GM18499 (cell line): Measurements from ENCODE around the gene ALPK1.
"Not testable (repeated sequence)": the region's sequence is repeated elsewhere in the genome, so short reads cannot be mapped to it uniquely, and the experiment has no call there.

Experiments used
- ATAC-seq: cut with Tn5 transposase; IDR thresholded peaks from one replicate; pipeline ENCODE4 v1.9.1; 2021; ENCODE audit warnings: moderate number of reproducible peaks; ENCODE audit not compliant: insufficient read depth, unreplicated experiment

The ALPK1 gene

DNA sequence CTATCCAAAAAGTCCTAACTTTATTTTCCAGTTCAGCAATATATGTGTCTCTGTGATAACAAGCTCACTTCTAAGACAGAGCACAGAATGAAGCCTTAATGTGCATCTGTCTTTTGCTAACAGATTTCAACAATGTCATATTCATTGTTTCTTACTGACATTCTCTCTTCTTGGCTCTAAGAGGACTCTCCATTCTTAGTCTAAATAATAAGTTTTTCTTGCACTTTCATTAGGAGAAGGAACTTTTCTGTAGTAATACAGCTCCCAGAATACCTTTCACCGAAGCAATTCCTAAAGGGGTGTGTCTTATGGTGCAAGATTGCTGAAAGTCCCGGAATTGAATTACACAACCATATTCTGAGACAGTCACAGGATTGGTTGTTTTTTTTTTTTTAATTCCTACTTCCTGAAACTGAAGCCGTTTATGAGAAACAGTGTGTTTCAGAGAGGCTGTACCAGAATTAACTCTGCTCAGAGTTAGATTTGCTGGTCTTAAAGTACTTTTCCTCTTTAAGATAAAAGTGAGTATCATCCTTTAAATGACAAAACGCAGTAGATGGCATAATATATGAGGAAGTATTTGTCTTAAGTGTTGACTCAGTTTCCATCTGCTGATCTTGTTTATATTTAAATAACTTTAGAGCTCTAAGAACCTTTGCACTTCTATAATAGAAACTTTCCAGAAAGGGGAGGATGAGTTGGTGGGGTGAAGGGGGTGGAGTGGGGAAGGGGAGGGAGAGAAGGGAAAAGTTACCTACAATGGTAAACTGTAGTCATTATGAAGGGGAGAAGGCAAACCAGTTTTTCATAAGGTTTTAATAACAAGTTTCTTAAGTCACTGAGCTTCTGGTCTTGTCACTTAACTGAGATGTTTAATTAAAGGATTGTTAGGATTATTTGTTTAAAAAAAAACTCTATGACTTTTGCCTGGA, at the start of gene ALPK1:
Gene ALPK1 (plus strand): TSS at position 421 of the 932 bp plus-strand sequence.
- ATAC-seq: peak; percentile 90

DNA sequence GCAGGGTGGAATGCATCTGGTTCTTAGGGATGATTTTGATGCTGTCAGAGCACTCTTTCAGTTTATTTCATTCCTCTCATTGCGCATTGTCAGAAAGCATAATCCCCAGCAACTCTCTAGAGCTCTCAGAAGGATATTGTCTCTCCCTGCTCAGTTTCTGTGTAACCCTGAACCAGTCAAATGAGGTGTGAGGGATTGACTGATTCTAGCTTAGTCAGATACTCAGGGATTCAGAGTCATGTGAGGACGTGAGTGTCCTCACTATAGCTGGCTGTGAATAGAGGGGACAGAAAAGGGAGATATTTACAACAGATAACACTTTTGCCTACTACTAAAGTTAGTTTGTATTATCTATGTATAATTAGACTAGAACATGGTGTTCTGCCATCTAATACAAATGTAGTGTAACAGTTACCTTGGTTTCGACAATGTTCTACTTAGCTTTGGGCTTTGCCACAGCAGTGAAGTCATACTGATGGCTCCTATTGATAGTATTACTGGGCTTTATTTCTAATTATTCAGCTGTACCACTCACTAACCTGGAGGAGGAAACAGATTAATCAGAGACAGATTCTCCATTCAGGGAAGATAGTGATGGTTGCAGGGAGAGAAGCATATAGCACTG, 46.0 kb upstream of the ALPK1 start:
- no peak for ATAC-seq

DNA sequence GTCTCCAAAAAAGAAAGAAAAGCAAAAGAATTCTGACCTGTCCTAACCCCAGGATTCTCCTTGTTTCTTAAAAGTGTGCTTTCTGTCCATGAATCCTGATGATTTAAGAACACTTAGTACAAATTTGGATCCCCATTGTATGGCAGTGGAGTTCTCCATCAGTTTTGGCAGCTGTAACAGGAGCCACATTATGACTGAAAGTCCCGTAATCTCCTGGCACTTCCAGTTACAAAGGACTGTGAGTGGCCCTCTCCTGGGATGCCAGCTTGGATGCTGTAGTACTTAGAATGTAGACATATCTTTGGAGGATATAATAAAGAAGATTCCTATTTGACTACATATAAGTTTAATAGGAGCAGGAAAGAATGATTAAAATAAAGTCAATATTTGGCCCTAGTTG, 44.9 kb upstream of the ALPK1 start:
- ATAC-seq: no peak

DNA sequence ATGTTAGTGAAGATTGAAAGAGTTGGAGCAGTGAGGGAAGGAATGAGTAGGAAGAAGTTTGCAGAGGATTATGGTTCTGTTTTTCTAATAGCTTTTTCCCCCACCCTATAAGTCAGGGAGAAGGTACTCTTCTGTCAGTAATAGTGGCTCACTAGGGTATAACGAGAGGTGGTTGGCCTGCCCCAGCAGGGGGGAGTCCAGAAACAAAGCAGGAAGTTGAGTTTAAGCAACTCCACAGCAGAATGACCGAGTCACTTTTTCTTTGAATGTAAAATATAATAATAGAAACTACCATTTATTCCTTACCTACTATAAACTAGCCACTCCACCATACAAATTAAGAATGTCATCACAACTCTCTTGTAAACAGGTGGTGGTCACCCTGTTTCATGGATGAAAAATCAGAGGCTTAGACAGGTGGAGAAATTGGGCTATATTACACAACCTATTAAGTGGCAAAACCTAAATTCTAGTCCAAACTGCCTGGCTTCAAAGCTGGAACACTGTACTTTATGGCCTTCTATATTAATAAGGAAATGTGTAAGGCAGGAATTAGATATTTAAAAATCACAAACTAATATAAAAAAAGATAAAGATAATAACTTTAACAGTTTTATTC, 43.7 kb upstream of the ALPK1 start:
- ATAC-seq: peak; percentile 73

DNA sequence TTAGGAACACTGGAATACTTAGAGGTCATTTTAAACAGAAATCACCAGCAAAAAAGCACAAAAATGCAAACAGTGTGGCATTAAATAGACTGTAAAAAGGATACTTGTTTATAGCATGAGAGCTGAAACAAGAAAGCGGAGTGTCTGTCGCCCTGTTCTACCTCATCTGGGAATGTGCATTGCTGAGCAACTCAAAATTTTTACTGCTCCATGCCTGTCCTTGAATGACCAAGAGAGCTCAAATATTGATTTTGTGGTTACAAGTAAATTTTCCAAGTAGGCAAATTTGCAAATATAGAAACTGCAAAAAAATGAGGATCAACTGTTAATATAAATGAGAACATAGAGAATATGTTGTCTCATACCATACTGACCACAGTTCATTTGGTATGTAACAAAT, 40.1 kb upstream of the ALPK1 start:
- ATAC-seq: no peak

DNA sequence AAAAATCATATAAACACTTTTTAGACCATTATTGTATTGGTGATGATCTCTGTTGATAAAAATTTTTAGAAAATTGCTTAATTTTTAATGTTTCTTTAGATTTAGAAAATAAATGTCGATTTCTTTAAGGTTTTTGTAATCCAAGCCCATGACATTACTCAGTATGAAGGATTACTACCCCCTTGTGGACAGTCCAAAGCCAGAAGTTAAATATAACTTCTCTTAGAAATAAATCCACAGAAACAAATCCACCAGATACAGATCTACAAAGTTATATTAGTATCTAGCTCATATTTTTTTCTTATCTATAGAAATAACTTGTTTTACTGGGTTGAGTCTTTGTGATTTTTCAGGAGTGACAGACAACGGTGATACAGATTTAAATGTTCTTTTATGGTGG, 30.3 kb upstream of the ALPK1 start:
- no peak for ATAC-seq

DNA sequence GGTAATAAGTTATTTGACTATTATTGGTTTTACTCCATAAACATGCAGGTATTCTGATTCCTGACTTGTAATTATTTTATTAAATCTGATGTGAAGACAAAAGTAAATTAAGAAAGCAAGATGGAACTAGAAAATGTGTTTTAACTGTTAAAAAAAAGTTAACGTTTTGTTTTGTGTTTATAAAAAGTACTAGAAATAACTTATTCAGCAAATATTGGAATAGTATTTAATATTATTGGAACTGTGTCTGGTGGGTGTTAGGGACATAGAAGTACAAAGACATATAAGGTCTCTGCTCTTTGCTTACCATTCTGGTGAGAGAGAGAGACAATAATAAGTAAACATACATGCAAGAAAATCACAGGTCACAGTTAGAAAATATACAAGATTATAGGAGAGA, 27.1 kb upstream of the ALPK1 start:
- no peak for ATAC-seq

DNA sequence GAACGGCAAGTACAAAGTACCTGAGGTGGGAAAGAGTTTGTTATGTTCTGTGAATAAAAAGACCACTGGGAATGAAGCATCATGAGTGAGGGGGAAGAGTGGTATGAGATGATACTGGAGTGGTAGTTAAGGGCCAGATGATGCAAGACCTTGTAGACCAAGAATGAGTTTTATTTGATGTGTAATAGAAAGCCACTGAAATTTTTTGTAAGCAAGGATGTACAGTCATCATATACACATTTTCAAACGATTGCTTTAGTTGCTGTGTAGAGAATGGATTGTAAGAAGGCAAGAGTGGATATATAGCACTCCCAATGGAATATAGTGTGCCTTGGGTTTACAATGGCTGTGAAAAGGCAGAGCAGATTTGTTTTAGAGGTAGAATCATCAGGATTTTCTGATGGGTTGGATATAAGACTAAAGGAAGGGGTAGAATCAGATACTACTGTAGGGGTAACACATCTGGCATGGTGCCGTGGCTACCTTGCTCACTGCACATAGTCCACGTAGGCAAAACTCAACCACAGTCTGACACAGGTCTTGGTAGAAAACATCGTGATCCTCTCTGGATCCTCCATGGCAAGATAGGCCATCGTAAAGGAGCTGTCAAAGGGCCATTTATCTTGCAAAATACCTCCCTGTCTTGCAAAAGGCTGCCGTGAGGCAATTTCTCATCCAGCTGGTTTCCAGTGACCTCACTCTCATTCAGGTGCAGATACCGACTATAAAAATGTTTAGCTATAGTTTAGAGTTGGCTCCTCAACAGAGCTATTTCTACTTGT, 26.3 kb upstream of the ALPK1 start:
- no peak for ATAC-seq

DNA sequence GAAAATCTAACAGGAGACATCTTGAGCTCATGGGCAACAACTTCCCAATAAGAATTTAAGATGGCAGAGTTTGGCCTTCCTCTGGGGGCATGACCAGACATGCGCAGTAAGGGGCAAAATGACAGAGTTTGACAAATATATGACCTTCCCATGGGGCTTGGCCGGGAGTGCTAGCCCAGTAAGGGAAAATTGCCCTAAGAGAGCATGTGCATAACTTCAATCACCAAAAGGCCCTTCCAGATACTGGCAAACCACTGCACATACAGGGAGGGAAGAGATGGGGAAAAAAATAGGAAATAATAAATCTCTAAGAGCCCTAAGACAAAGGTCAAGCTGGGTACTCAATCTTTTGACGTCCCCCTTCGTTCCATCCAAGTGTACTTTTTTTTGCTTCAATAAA, 24.9 kb upstream of the ALPK1 start:
- no peak for ATAC-seq

DNA sequence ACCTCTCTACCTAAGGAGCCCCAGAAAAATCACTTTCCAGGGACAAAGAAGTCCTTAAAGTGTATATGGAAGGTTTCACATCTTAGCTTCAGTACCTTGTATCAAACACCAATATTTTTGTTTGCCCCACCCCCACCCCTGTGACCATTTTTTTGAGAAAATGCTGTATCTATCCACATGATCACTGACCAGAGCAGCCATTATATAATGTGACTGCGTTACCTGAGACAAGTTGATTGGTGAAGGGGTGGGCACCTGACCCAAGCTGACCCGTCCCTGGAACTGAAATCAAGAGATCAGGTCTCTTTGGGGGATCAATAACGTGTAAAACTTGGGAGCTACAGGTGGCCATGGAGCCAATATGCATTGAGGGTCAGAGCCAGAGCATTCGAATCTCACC, 22.2 kb upstream of the ALPK1 start:
- no peak for ATAC-seq

DNA sequence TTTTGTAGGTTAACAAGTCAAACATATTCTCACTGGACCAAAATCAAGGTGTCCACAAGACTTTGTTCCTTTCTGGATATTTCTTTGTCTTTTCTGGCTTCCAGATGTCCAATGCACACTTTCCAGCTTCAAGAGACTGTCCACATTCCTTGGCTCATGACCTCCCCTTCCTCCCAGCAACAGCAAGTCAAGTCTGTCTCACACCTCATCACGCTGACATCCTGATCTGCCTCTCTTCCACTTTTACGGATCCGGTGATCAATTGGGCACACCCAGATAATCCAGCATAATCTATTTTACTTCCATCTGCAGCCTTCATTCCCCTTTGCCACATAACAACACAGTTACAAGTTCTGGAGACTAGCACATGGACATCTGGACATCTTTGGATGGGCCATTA, 21.1 kb upstream of the ALPK1 start:
- ATAC-seq: no peak

DNA sequence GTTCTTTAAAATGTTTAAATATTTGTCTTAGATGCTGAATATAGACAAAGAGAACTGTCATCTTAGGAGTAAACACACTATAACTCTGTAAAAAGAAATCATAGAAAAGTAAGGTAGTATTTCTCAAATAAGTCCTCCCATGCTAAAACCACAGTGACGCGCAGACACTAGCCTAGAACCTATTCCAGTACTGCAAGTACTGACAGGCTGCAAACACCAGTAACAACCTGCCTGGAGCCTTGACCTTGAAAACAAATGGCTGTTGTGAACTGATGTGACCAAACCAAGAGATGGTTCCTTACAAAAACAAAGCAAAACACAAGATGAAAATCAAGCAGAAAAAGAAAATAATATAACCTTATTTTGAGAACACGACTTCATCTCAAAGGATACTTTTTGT, 19.9 kb upstream of the ALPK1 start:
- ATAC-seq: no peak

DNA sequence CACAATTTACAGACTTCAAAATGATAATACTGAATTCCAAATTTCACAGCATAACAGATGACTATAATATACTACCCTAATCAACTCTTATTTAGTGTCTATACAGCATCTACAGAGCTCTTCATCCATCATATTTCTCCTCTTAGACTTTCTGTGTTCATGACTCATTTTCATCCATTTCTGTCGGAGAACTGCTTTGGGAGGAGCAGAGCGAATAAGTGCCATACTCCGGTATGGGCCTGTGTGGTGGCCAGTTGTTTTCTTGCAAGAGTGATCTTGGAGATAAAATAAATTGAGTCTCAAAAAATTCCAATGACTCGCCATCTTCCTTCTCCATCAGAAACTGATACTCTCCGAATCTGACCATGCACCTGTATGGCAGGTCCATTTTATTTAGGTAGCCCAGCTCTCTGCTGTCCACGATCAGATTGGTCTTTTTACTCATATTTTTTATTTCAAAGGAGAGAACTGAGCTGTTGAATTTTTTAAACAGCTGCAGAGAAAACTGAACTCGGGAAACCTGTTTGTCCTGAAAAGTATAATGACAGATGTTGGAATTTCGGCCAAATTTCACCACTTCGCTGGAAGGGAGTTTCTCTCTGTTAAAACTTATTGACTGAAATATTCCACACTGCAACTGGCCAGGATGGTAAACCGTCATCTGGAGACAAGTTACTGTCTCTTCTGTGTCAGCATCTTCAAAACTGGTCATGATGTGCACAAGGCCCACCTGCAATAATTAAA, 19.3 kb upstream of the ALPK1 start:
- no peak for ATAC-seq

DNA sequence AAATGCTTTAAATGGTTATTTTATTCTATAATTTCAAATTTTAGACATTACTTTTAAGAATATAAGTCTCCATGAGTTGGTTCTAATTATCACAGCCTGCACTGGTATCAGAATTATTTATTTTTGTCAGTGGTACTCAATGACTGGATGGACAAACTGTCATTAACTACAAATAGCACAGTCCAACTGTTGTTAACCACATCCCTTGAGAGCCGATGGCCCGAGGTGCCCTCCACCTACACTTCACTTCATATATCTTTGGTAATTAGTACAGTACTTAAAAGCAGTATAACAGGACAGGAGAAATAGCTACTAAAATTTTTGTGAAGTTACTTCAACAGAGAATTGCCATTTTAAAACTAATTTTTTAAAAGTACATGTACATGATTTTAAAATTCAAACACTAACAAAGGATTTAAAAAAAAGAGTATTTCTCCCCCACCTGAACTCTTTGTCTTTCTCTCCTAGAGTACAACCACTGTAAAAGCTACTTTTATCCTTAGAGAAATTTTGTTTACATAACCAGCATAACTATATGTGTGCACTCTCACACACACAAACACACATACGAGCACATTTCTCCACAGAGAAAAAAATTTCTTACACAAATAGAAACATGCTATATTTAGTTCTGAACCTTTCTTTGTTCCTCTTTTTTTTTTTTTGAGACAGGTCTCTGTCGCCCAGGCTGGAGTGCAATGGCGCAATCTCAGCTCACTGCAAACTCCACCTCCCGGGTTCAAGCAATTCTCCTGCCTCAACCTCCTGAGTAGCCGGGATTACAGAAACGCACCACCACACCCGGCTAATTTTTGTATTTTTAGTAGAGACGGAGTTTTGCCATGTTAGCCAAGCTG, 17.9 kb upstream of the ALPK1 start:
- ATAC-seq: peak; percentile 46

DNA sequence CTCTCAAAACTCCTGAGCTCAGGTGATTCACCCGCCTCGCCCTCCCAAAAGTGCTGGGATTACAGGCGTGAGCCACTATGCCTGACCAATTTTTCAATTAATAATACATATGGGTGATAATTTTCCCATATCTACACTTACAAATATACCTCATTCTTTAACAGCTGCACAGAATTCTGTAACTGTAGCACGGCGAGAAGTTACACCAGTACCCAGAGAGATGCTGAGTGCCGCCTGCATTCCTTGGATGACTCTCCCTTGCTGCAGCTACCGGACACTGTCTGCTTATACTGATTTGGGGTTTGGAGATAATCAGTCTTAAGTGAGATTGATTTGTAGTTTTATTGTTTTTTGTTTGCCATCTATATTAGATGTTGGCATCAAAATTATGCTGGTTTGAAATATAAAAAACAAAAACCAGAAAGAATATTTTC, 17.3 kb upstream of the ALPK1 start:
- no peak for ATAC-seq

DNA sequence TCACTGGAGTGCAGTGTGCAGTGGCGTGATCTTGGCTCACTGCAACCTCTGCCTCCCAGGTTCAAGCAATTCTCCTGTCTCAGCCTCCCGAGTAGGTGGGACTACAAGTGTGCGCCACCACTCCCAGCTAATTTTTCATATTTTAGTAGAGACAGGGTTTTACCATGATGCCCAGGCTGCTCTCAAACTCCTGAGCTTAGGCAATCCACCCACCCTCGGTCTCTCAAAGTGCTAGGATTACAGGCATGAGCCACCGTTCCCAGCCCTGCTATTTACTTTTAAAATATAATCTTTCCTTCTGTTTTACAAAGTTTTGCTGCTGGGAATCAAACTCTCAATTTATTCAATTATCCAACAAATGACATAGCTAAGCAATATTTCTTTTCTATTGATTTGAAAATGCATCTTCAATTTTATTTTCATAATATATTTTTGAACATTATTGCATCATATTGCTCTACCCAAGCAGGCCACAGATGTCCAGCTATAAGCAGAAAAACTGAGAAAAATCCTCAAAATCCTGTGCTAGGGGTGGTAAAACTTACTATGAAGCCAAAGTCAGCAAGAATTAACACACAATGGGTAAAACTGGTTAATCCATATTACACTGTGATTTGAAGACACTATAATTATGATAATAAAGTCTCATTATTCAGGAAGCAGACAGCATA, 16.6 kb upstream of the ALPK1 start:
- no peak for ATAC-seq

DNA sequence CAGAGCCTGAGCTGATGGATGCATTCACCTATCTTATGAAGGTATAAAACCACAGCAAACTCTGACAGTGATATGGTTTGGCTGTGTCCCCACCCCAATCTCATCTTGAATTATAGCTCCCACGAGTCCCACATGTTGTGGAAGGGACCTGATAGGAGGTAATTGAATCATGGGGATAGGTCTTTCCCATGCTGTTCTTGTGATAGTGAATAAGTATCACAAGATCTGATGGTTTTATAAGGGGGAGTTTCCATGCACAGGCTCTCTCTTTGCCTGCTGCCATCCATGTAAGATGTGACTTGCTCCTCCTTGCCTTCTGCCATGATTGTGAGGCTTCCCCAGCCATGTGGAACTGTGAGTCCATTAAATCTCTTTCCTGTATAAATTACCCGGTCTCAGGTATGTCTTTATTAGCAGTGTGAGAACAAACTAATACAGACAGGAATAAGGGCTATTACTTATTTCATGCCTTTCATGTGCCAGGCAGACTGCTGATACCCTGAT, 15.2 kb upstream of the ALPK1 start:
- ATAC-seq: not testable (repeated sequence)
